ENCODE data around the gene PLEK.

DNA sequence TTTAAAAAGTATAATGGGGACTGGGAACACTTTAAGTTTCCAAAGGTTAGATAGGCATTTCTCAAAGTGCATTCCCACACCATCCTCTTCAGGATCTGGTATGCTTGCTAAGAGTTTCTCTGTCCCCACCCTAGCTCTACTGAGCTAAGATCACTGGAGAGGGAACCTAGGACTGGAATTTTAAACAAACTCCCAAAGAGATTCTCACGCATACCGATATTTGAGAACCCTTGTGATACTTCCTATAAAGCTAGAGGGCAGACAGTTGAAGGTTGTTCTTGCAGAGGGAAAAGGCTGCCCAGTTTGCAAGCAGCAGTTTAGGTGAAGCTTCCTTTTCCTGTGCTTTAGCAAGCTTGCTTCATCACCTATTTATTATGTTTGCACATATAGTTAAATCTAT, 49.0 kb upstream of the PLEK start:
- TF ChIP-seq POLR2A (IDR thresholded peaks at IDR 0.05; ENCODE audit: low read length) (no peak), RAD21 (conservative IDR thresholded peaks at IDR 0.05 in 1 of 2, IDR thresholded peaks at IDR 0.05 in 1 of 2) (no peak), NR3C1 (IDR thresholded peaks at IDR 0.05) (no peak)
- TF ChIP-seq, protein P1, sequence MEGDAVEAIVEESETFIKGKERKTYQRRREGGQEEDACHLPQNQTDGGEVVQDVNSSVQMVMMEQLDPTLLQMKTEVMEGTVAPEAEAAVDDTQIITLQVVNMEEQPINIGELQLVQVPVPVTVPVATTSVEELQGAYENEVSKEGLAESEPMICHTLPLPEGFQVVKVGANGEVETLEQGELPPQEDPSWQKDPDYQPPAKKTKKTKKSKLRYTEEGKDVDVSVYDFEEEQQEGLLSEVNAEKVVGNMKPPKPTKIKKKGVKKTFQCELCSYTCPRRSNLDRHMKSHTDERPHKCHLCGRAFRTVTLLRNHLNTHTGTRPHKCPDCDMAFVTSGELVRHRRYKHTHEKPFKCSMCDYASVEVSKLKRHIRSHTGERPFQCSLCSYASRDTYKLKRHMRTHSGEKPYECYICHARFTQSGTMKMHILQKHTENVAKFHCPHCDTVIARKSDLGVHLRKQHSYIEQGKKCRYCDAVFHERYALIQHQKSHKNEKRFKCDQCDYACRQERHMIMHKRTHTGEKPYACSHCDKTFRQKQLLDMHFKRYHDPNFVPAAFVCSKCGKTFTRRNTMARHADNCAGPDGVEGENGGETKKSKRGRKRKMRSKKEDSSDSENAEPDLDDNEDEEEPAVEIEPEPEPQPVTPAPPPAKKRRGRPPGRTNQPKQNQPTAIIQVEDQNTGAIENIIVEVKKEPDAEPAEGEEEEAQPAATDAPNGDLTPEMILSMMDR (IDR thresholded peaks at IDR 0.05) = no peak

All from A549 (cell line).